Measurements from ENCODE around the gene NEDD8. TPM values are rescaled to one million over a fixed set of nuclear protein-coding genes. Genes with fewer than 3 reads are reported as not detected.
A peak's percentile ranks its signal among the peaks of the same experiment; 100 is the strongest.

The NEDD8 gene
- total RNA-seq, 1 experiment from 2014 or later = 178 TPM

- Histone ChIP-seq H3K9me2 (ENCODE audit: insufficient read depth) (no peaks in the 10 kb centered on the region), H4K20me1 (ENCODE audit: insufficient read depth) (no peaks in the 10 kb centered on the region), H3K79me2 (ENCODE audit: insufficient read depth, low read length) (no peaks in the 10 kb centered on the region), H3K9me3 (ENCODE audit: control insufficient read depth in 1 of 2, insufficient read depth in 1 of 2, low read depth in 1 of 2, low read length in 2 of 2) (no peaks in the 10 kb centered on the region), H3K4me2 (ENCODE audit: low read length) (no peak overlapping the region), H3K4me3 (replicated peaks in 1 of 2; ENCODE audit: low read depth in 1 of 2, low read length in 2 of 2) (no peak overlapping the region), H3K36me3 (ENCODE audit: control insufficient read depth in 1 of 2, insufficient read depth in 2 of 2, low read length in 2 of 2) (peaks cover 16 to 21% of the 10 kb centered on the region in 2 experiments; a peak in 3 of 4 replicates), H3K27me3 (ENCODE audit: insufficient read depth, low read length) (no peaks in the 10 kb centered on the region), H2AFZ (ENCODE audit: low read depth, low read length, poor library complexity, severe bottlenecking) (no peak overlapping the region), H3K9ac (ENCODE audit: low read length) (no peak overlapping the region), H3K4me1 (ENCODE audit: control insufficient read depth in 1 of 2, insufficient read depth in 2 of 2, low read length in 2 of 2) (no peaks in the 10 kb centered on the region), H3K27ac (ENCODE audit: low read depth, low read length) (no peak overlapping the region)
- ChIA-PET RAD21 (ENCODE audit: low non-redundant PET in 1 of 2, low total read pairs in 2 of 2, uncharacterized antibody in 2 of 2, unreplicated experiment in 2 of 2) (no interaction called here), CTCF (no interaction called here), POLR2A (no interaction called here)
- TF ChIP-seq JUND (IDR thresholded peaks at IDR 0.05) = no peak
- TF ChIP-seq POLR2A (IDR thresholded peaks at IDR 0.05; ENCODE audit: borderline replicate concordance, extremely low read depth, insufficient read depth, insufficient read length) = no peak
- TF ChIP-seq EZH2phosphoT487 (IDR thresholded peaks at IDR 0.05; ENCODE audit: borderline replicate concordance) = no peak
- TF ChIP-seq CTCF (IDR thresholded peaks at IDR 0.05 in 2 of 3, conservative IDR thresholded peaks at IDR 0.05 in 1 of 3; ENCODE audit: borderline replicate concordance in 1 of 3, insufficient read depth in 1 of 3, low read depth in 2 of 3, low read length in 2 of 3) = no peak
- TF ChIP-seq EGR1 (IDR thresholded peaks at IDR 0.05; ENCODE audit: low read depth) = no peak
- TF ChIP-seq RAD21 (IDR thresholded peaks at IDR 0.05; ENCODE audit: low read depth) = no peak
- no peak for TF ChIP-seq FOSL1 (IDR thresholded peaks at IDR 0.05; ENCODE audit: low read depth)
- no peak for TF ChIP-seq ELF1 (IDR thresholded peaks at IDR 0.05; ENCODE audit: borderline replicate concordance, low read depth)
- DNase-seq (ENCODE audit: low read depth, low spot score) (no peak), ATAC-seq (0 out of 2 replicates have a peak, but pooled peaks have one; percentile 5)
- intact Hi-C loops (cut with micrococcal nuclease) = no loop called here
- BruUV-seq (replicated peaks) = no TSS peak
These were observed 54.9 kb downstream of the NEDD8 start for GRCh38 chr14:24177041-24177825.

- POLR2A ChIA-PET = no interaction called here
- CTCF ChIA-PET = no interaction called here
- H3K36me3 ChIP-seq (ENCODE audit: control insufficient read depth in 1 of 2, insufficient read depth in 2 of 2, low read length in 2 of 2) = peaks cover 16 to 21% of the 10 kb centered on the region in 2 experiments; a peak in 3 of 4 replicates
- no peak for TF ChIP-seq ZNF274 (IDR thresholded peaks at IDR 0.05; ENCODE audit: low read depth, low read length)
- TF ChIP-seq ZBTB33 (IDR thresholded peaks at IDR 0.05; ENCODE audit: extremely low read depth, insufficient replicate concordance, low read length) = no peak
- TF ChIP-seq RAD21 (IDR thresholded peaks at IDR 0.05; ENCODE audit: low read depth) = no peak
- no peak for TF ChIP-seq JUND (IDR thresholded peaks at IDR 0.05)
- TF ChIP-seq MAX (IDR thresholded peaks at IDR 0.05) = no peak
- TF ChIP-seq SP1 (IDR thresholded peaks at IDR 0.05; ENCODE audit: low read depth) = no peak
- TF ChIP-seq POLR2A (IDR thresholded peaks at IDR 0.05; ENCODE audit: borderline replicate concordance, extremely low read depth, insufficient read depth, insufficient read length) = no peak
- no peak for TF ChIP-seq CTCF (IDR thresholded peaks at IDR 0.05 in 2 of 3, conservative IDR thresholded peaks at IDR 0.05 in 1 of 3; ENCODE audit: borderline replicate concordance in 1 of 3, insufficient read depth in 1 of 3, low read depth in 2 of 3, low read length in 2 of 3)
These were observed 55.6 kb downstream of the NEDD8 start for GRCh38 chr14:24176599-24176998.

More at GRCh38 chr14:24176599-24176998, 55.6 kb downstream of the NEDD8 start:
- BruUV-seq (replicated peaks) = no TSS peak
- RAD21 ChIA-PET (ENCODE audit: low non-redundant PET in 1 of 2, low total read pairs in 2 of 2, uncharacterized antibody in 2 of 2, unreplicated experiment in 2 of 2) = no interaction called here
- ATAC-seq (no peak), DNase-seq (ENCODE audit: low read depth, low spot score) (no peak)
- Histone ChIP-seq H3K9me3 (ENCODE audit: control insufficient read depth in 1 of 2, insufficient read depth in 1 of 2, low read depth in 1 of 2, low read length in 2 of 2) (no peaks in the 10 kb centered on the region), H2AFZ (ENCODE audit: low read depth, low read length, poor library complexity, severe bottlenecking) (no peak overlapping the region), H3K4me2 (ENCODE audit: low read length) (no peak overlapping the region), H3K79me2 (ENCODE audit: insufficient read depth, low read length) (no peaks in the 10 kb centered on the region), H3K4me1 (ENCODE audit: control insufficient read depth in 1 of 2, insufficient read depth in 2 of 2, low read length in 2 of 2) (no peaks in the 10 kb centered on the region), H3K9me2 (ENCODE audit: insufficient read depth) (no peaks in the 10 kb centered on the region), H3K9ac (ENCODE audit: low read length) (no peak overlapping the region), H3K27me3 (ENCODE audit: insufficient read depth, low read length) (no peaks in the 10 kb centered on the region), H3K27ac (ENCODE audit: low read depth, low read length) (no peak overlapping the region), H4K20me1 (ENCODE audit: insufficient read depth) (no peaks in the 10 kb centered on the region), H3K4me3 (replicated peaks in 1 of 2; ENCODE audit: low read depth in 1 of 2, low read length in 2 of 2) (no peak overlapping the region)
- intact Hi-C loops (cut with micrococcal nuclease) = no loop called here

All from HCT116 (cell line).